HG03135 (cell line): ENCODE measurements around the gene ALG9.

Experiments used
- ATAC-seq: cut with Tn5 transposase; IDR thresholded peaks from one replicate; pipeline ENCODE4 v1.9.1; 2021; ENCODE audit warnings: mild to moderate bottlenecking, moderate library complexity; ENCODE audit not compliant: unreplicated experiment

The ALG9 gene

DNA sequence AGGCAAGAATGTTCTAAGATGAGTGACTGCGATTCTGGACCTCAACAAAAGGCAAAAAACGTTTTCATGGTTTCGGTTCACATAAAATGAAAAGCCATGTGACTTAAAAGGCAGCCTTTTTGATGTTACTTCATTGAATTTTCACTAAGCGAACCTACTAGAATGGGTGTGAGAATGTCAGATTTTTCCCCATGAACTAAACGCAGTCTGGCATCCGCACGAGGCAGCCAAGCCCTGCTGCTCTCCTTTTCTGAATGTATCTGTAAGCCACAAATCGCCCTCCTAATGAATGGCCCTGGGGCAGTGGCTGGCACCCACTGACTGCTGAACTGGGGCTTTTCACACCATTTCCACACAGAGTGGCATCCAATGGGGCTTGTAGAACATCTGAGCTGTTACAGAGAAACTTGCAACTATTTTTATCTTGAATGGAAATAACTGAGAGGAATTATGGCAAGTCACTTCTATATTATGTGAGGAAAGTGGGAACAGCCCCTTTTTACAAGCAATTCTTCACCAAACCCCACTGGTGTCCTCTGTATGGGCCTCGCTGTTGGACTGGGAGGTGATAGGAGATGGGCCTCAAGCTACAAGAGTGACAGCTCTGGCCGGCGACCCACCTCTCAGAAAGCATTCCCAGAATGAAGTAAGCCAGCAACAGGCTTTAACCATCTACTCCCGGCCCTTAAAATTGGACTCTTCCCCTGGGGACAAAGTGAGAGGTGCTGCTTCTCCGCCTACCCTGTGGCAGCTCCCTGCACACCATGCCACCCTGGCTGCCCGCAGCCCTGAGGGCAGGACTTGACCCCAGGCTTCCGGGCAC lies 134.5 kb downstream of the ALG9 start:
- no peak for ATAC-seq
